ENCODE results near the gene MAP3K9.

The MAP3K9 gene

GRCh38 chr14:70701610-70702009 is 107.7 kb downstream of the MAP3K9 start (continued):
- TF ChIP-seq TCF4 (CRISPR knock-in tag; IDR thresholded peaks at IDR 0.05; ENCODE audit: borderline replicate concordance) (no peak), BACH2 (CRISPR knock-in tag; IDR thresholded peaks at IDR 0.05; ENCODE audit: borderline replicate concordance) (no peak), RARB (CRISPR knock-in tag; IDR thresholded peaks at IDR 0.05) (no peak)

GRCh38 chr14:70700955-70701585 is 108.2 kb downstream of the MAP3K9 start:
- ATAC-seq: no peak

GRCh38 chr14:70699646-70700045 is 109.7 kb downstream of the MAP3K9 start:
- TF ChIP-seq RARB (CRISPR knock-in tag; IDR thresholded peaks at IDR 0.05) (no peak), CSDC2 (CRISPR knock-in tag; IDR thresholded peaks at IDR 0.05) (no peak)

More at GRCh38 chr14:70700955-70701585, 108.2 kb downstream of the MAP3K9 start:
- TF ChIP-seq ZNF8 (CRISPR knock-in tag; IDR thresholded peaks at IDR 0.05): no peak
- no peak for TF ChIP-seq ARNTL (CRISPR knock-in tag; IDR thresholded peaks at IDR 0.05; ENCODE audit: borderline replicate concordance, low read depth)
- no peak for TF ChIP-seq ZC3H10 (CRISPR knock-in tag; IDR thresholded peaks at IDR 0.05)
- no peak for TF ChIP-seq ISL1 (CRISPR knock-in tag; IDR thresholded peaks at IDR 0.05)
- TF ChIP-seq ZNF70 (CRISPR knock-in tag; IDR thresholded peaks at IDR 0.05): no peak
- no peak for TF ChIP-seq SNAI2 (CRISPR knock-in tag; IDR thresholded peaks at IDR 0.05)
- no peak for TF ChIP-seq RARB (CRISPR knock-in tag; IDR thresholded peaks at IDR 0.05)
- no peak for TF ChIP-seq TCF4 (CRISPR knock-in tag; IDR thresholded peaks at IDR 0.05; ENCODE audit: borderline replicate concordance)
- no peak for TF ChIP-seq CSRNP3 (CRISPR knock-in tag; IDR thresholded peaks at IDR 0.05)
- no peak for TF ChIP-seq BACH2 (CRISPR knock-in tag; IDR thresholded peaks at IDR 0.05; ENCODE audit: borderline replicate concordance)
- TF ChIP-seq GLIS3 (CRISPR knock-in tag; IDR thresholded peaks at IDR 0.05): no peak
- TF ChIP-seq ZFP30 (CRISPR knock-in tag; IDR thresholded peaks at IDR 0.05): no peak
- no peak for TF ChIP-seq ZFP3 (CRISPR knock-in tag; IDR thresholded peaks at IDR 0.05)
- TF ChIP-seq POU6F1 (CRISPR knock-in tag; IDR thresholded peaks at IDR 0.05; ENCODE audit: borderline replicate concordance, low read depth): no peak
- no peak for TF ChIP-seq CSDC2 (CRISPR knock-in tag; IDR thresholded peaks at IDR 0.05)
- no peak for TF ChIP-seq ZNF565 (CRISPR knock-in tag; conservative IDR thresholded peaks at IDR 0.05; ENCODE audit: low read depth)

GRCh38 chr14:70698288-70698687 is 111.0 kb downstream of the MAP3K9 start:
- ATAC-seq: no peak
- TF ChIP-seq OSR1 (CRISPR knock-in tag; IDR thresholded peaks at IDR 0.05): no peak
- TF ChIP-seq ZNF565 (CRISPR knock-in tag; conservative IDR thresholded peaks at IDR 0.05; ENCODE audit: low read depth): no peak
- no peak for TF ChIP-seq CSDC2 (CRISPR knock-in tag; IDR thresholded peaks at IDR 0.05)
- TF ChIP-seq TSHZ2 (CRISPR knock-in tag; IDR thresholded peaks at IDR 0.05): no peak

More at GRCh38 chr14:70699646-70700045, 109.7 kb downstream of the MAP3K9 start:
- ATAC-seq: no peak

- TF ChIP-seq ZNF70 (CRISPR knock-in tag; IDR thresholded peaks at IDR 0.05) (no peak), TOX (CRISPR knock-in tag; IDR thresholded peaks at IDR 0.05; ENCODE audit: borderline replicate concordance) (no peak), ZFP3 (CRISPR knock-in tag; IDR thresholded peaks at IDR 0.05) (no peak), RARB (CRISPR knock-in tag; IDR thresholded peaks at IDR 0.05) (no peak), ESRRG (CRISPR knock-in tag; IDR thresholded peaks at IDR 0.05) (no peak), ZFP30 (CRISPR knock-in tag; IDR thresholded peaks at IDR 0.05) (no peak), CSRNP3 (CRISPR knock-in tag; IDR thresholded peaks at IDR 0.05) (no peak), GLIS3 (CRISPR knock-in tag; IDR thresholded peaks at IDR 0.05) (no peak), TCF4 (CRISPR knock-in tag; IDR thresholded peaks at IDR 0.05; ENCODE audit: borderline replicate concordance) (no peak), ZC3H10 (CRISPR knock-in tag; IDR thresholded peaks at IDR 0.05) (no peak), TSHZ2 (CRISPR knock-in tag; IDR thresholded peaks at IDR 0.05) (no peak), ZNF565 (CRISPR knock-in tag; conservative IDR thresholded peaks at IDR 0.05; ENCODE audit: low read depth) (no peak), ZNF8 (CRISPR knock-in tag; IDR thresholded peaks at IDR 0.05) (no peak), ARNTL (CRISPR knock-in tag; IDR thresholded peaks at IDR 0.05; ENCODE audit: borderline replicate concordance, low read depth) (no peak), ISL1 (CRISPR knock-in tag; IDR thresholded peaks at IDR 0.05) (no peak), OSR1 (CRISPR knock-in tag; IDR thresholded peaks at IDR 0.05) (no peak), BACH2 (CRISPR knock-in tag; IDR thresholded peaks at IDR 0.05; ENCODE audit: borderline replicate concordance) (no peak), PPARA (CRISPR knock-in tag; IDR thresholded peaks at IDR 0.05; ENCODE audit: borderline replicate concordance) (no peak), CSDC2 (CRISPR knock-in tag; IDR thresholded peaks at IDR 0.05) (no peak)
- ATAC-seq: no peak
These were observed 111.6 kb downstream of the MAP3K9 start for GRCh38 chr14:70697701-70698100.
